ENCODE data around the gene PHLDB1.
"Not testable (repeated sequence)": the region's sequence is repeated elsewhere in the genome, so short reads cannot be mapped to it uniquely, and the experiment has no call there.

The PHLDB1 gene

GRCh38 chr11:118659953-118660680 is 52.7 kb downstream of the PHLDB1 start:
- no peak for DNase-seq

DNA sequence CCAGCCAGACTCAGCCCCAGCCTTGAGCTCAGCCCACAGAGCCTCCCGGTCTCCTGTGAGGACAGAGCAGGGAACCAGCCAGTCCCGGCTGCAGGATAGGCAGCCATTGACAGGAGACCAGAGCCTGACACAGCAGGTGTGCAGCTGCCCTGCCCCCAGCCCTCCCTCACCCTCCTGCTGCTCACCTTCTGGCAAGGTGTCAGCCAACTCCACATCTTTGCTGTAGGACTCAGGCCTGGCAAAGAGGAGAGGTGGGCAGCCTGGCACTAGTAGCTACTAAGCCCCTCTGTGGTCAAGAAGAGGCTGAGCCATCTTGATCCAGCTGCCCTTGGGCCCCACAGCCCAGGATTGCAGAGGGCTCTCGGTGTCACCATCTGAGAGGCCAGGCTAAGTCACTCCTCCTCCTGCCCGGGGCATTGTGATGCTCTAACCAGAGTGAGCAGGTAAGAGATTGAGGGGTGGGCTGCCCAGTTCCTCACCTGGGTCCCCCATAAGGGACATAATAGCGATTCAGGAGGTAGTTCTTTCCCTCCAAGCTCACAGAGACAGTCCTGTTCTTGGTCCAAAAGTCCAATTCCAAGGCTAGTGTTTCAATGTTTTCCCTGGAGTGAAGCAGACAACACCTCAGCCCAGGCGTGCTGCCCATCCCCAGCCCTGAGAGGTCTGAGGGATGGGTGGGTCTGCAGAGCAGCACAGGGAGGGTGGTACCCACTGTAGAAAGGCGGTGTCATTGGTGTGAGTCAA is 53.4 kb downstream of the PHLDB1 start:
- DNase-seq = no peak

DNA sequence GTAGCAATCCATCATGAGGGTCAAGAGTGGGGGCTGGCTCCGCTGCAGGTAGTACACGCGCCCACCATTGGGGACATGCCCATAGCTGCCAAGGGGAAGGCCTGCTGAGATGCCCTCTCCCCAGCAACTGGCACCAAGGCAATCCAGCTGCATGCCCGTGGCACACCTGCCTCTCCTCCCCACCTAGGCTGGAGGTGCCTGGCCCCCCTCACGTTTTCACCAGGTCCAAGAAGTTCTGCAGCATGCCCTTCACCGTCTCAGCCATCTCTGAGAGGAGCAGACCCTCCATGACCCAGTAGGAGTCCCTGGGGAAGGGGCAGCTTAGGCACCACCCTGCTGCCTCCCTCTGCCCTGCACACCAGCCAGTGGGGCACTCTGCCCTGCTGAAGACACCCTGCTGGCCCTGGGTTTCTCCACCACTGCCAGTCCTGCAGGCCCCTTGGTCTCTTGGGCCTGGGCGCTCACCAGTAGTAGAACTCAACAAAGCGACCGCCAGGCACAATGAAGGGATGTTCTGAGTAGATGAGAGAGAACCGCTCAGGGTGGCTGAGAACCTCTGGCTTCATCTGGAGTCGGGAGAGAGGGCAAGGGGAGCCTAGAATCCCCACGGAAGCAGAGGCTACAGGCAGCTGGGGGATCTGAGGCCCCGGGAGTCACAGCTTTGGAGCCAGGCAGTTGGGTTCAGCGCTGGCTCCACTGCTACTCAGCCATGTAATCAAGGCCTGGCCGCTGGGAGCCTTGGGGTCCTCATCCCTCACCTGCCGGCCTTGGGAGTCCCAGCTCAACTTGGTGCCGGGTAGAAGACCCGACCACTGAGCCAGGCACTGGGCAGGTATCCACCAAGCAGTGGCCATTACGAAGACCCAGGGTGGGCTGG is 54.2 kb downstream of the PHLDB1 start:
- DNase-seq = no peak

- DNase-seq = no peak
Measured at GRCh38 chr11:118662401-118663271, 55.2 kb downstream of the PHLDB1 start.

DNA sequence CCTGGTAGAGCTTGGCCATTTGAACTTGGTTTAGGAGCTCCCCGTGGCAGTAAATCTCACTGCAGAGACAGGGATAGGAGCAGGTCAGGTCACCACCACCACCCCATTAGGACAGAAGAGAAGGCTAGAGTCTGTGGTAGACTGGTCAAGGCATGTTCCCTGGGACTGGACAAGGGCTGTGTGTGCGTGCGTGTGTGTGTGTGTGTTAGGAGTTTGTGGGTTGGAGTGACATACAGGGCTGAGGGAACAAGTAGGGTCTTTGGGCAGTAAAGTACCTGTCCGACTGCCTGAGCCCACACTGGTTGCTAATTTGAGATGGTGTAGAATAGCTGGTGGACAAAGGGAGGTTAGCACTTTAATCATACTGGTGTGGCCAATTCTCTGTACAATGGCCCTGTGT is 56.0 kb downstream of the PHLDB1 start:
- DNase-seq = no peak

DNA sequence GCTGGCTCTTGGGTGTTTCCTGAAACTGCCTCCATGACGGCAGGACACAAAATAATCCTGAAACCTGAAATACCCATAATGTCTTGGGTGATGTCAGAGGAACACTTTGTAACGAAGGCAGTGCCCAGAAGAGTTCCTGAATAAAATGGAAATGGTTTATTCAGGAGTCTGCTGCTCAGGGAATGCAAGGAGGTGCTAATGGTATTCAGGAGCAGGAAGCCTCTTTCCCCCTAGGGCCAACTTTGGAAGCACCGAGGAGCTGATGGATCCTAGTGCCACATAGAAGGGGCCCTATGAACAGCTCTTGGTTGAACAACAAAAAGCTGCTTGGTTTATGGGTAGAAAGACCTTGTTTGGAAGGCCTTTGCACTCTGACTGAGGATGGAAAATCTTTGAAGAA is 56.5 kb downstream of the PHLDB1 start:
- DNase-seq = no peak

GRCh38 chr11:118666371-118666770 is 59.0 kb downstream of the PHLDB1 start:
- no peak for DNase-seq

DNA sequence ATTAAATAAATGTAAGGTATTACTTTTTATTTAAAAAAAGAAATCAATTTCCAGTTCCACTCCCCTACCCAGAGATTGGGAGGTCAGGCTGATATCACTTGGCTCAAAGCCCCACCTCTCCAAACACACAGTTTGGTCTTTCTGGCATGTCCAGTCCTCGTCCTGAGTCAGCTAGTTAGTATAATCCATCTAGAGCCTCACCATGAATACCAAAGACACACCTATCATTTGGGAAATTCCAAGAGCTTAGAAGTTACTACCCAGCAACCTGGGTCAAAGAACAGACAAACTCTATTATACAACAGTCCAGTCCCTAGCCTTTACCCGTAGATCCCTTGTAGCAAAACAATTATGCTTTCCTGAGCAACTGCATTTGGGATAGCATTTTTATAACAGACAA is 62.6 kb downstream of the PHLDB1 start:
- DNase-seq = no peak

- no peak for DNase-seq
Measured at GRCh38 chr11:118671254-118671653, 63.8 kb downstream of the PHLDB1 start.

DNA sequence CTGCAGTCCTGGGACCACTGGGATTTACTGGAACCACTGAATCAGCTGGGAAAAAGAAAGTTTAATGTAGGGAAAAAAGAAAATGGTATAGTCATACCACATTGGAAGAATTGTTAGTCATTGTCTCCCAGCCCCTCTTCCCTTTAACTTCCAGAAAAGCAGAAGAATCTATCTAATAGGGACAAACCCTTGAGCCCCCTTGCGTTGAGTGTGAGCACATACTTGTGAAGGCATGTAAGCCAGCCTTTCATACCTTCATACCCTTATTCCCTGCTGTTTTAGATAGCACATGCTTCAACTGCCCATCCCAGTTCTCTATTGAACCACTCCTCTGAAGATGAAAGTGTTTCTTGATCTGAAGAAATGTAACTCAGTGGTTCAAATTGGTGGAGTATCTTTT is 65.4 kb downstream of the PHLDB1 start:
- no peak for DNase-seq

DNA sequence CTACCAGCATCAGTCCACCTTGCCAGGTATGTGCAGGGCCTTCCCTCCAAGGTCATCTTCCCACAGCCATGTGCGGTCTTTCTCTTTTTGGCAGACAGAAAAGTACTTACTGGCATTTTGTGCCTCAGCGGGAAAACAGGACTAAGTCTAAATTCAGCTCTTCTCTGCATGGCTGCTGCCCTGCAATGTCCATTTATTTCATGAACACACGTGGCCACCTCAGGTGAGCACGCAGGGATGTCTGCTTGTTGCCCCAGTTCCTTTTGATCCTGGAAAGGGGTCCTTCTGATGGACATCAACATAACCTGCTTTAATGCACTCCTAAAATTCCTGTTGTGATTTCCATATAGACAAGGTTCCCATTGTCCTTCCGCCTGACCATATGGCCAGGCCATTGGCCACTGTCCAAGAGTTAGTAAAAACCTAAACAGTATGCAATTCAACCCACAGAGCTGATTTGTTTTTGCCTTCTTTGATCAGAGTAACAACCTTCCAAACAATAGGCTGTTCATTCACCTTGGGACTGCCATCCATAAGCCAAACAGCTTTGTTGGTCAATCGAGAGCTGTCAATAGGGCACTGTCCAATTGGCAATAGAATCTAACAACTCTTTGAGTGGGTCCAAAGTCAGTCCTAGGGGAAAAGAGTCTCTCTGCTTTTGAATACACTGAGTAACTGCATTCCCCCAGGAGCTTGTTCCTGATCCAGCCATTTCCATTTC is 66.1 kb downstream of the PHLDB1 start:
- no peak for DNase-seq

- no peak for DNase-seq
Measured at GRCh38 chr11:118674082-118674435, 66.6 kb downstream of the PHLDB1 start.

GRCh38 chr11:118677977-118678376 is 70.6 kb downstream of the PHLDB1 start:
- DNase-seq = no peak

GRCh38 chr11:118678908-118679307 is 71.5 kb downstream of the PHLDB1 start:
- not testable (repeated sequence) for DNase-seq

GRCh38 chr11:118679483-118679882 is 72.1 kb downstream of the PHLDB1 start, which contains the start of gene TREH:
TREH (minus strand) TSS chr11:118679650; CDS start chr11:118679627, 23 bp downstream.
- DNase-seq = no peak

- no peak for DNase-seq
Measured at GRCh38 chr11:118682372-118682771, 75.0 kb downstream of the PHLDB1 start.

DNA sequence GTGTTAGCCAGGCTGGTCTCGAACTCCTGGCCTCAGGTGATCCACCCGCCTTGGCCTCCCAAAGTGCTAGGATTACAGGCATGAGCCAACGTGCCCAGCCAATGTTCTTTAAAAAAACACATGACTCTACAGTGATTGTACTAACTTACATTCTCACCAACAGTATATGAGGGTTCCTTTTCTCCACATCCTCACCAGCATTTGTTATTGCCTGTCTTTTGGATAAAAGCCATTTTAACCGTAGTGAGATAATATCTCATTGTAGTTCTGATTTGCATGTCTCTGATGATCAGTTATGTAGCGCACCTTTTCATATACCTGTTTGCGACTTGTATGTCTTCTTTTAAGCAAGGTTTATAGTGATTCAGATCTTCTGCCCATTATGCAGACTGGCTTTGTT is 75.5 kb downstream of the PHLDB1 start:
- not testable (repeated sequence) for DNase-seq

DNA sequence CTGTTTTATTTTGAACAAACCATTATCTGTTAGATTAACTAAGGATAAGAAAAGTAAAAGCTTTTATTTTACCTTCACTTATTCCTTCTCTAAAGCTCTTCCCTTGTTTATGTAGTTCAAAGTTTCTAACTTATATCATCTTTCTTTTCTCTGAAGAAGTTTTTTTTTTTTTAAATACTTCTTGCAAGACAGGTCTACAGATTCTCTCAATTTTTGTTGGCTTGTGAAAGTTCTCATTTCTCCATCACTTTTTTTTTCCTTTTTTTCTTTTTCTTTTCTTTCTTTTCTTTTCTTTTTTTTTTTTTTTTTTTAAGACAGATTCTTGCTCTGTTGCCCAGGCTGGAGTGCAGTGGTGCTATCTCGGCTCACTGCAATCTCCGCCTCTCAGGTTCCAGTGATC is 76.8 kb downstream of the PHLDB1 start:
- no peak for DNase-seq

DNA sequence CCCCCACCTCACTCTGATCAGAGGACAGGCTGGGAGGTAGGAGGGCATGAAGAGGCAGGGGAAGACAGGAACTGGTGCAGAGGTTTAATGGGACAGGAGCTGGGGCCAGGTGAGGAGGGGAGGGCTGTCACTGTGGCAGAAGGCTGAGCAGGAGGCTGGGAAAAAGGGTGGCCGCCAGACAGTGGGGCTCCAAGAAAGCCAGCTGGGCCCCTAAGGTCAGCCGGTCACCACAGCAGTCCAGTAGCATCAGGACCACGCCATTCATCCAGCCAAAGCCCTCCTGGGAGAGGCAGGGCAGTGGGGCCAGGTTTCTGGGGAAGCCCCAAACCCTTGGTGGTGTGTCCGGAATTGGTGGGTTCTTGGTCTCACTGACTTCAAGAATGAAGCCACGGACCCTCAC is 80.5 kb downstream of the PHLDB1 start:
- no peak for DNase-seq

DNA sequence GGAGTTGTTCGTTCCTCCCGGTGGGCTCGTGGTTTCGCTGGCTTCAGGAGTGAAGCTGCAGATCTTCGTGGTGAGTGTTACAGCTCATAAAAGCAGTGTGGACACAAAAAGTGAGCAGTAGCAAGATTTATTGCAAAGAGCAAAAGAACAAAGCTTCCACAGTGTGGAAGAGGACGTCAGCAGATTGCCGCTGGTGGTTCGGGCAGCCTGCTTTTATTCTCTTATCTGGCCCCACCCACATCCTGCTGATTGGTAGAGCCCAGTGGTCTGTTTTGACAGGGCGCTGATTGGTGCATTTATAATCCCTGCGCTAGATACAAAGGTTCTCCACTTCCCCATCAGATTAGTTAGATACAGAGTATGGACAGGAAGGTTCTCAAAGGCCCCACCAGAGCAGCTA is 80.9 kb downstream of the PHLDB1 start:
- DNase-seq = not testable (repeated sequence)

GRCh38 chr11:118688851-118689502 is 81.6 kb downstream of the PHLDB1 start:
- no peak for DNase-seq

Data from activated T-cell treated with anti-CD3 and anti-CD28 coated beads for 4 hours (primary cell).